HEK293T (cell line): Measurements from ENCODE around the gene TMEM145.

Experiments used
- CTCF ChIA-PET: fragments of 350-600 bp; formaldehyde crosslinking; extraction: SDS; loops from one replicate; lab custom pipeline; 2021; ENCODE audit warnings: antibody characterized with exemption, inconsistent platforms; lab: Yijun Ruan, JAX
- POLR2A ChIA-PET: fragments of 350-600 bp; formaldehyde crosslinking; extraction: SDS; loops from one replicate; lab custom pipeline; 2020; ENCODE audit warnings: antibody characterized with exemption, inconsistent platforms; lab: Yijun Ruan, JAX
- DNase-seq: peaks from one replicate; pipeline ENCODE4 v3.0.0; 2012; ENCODE audit warnings: mixed read lengths; ENCODE audit errors: extremely low spot score
- ARNT ChIP-seq: fragments of 450-650 bp; IDR thresholded peaks from 2 replicates; pipeline ENCODE4 v1.6.1; 2017; ENCODE audit warnings: mild to moderate bottlenecking
- BHLHE40 ChIP-seq: fragments of 450-650 bp; IDR thresholded peaks from 2 replicates; pipeline ENCODE4 v1.6.1; 2016; ENCODE audit warnings: mild to moderate bottlenecking, moderate library complexity, borderline replicate concordance
- CTBP1 ChIP-seq: fragments of 450-650 bp; IDR thresholded peaks from 2 replicates; pipeline ENCODE4 v1.6.1; 2016; ENCODE audit warnings: borderline replicate concordance
- ELF4 ChIP-seq: fragments of 450-650 bp; IDR thresholded peaks from 2 replicates; pipeline ENCODE4 v1.6.1; 2017; ENCODE audit warnings: antibody characterized with exemption
- FOXA1 ChIP-seq: fragments of 450-650 bp; IDR thresholded peaks from 2 replicates; pipeline ENCODE4 v1.6.1; 2016; ENCODE audit warnings: mild to moderate bottlenecking
- FOXK2 ChIP-seq: fragments of 450-650 bp; IDR thresholded peaks from 2 replicates; pipeline ENCODE4 v1.6.1; 2016; ENCODE audit warnings: mild to moderate bottlenecking
- FOXM1 ChIP-seq: fragments of 450-650 bp; IDR thresholded peaks from 2 replicates; pipeline ENCODE4 v1.6.1; 2017; ENCODE audit warnings: mild to moderate bottlenecking, borderline replicate concordance
- HDGF ChIP-seq: fragments of 450-650 bp; IDR thresholded peaks from 2 replicates; pipeline ENCODE4 v1.6.1; 2017; ENCODE audit warnings: antibody characterized with exemption, borderline replicate concordance
- L3MBTL2 ChIP-seq: fragments of 450-650 bp; conservative IDR thresholded peaks from 2 replicates; pipeline ENCODE4 v1.6.1; 2016; ENCODE audit warnings: mild to moderate bottlenecking
- LEF1 ChIP-seq: fragments of 450-650 bp; IDR thresholded peaks from 2 replicates; pipeline ENCODE4 v1.6.1; 2017; ENCODE audit warnings: mild to moderate bottlenecking, borderline replicate concordance
- NFRKB ChIP-seq: fragments of 450-650 bp; IDR thresholded peaks from 2 replicates; pipeline ENCODE4 v1.6.1; 2016; ENCODE audit warnings: mild to moderate bottlenecking, moderate library complexity
- SP1 ChIP-seq: fragments of 450-650 bp; IDR thresholded peaks from 2 replicates; pipeline ENCODE4 v1.6.1; 2017
- SUZ12 ChIP-seq: fragments of 450-650 bp; IDR thresholded peaks from 2 replicates; pipeline ENCODE4 v1.6.1; 2016; ENCODE audit warnings: mild to moderate bottlenecking
- TARDBP ChIP-seq: fragments of 450-650 bp; IDR thresholded peaks from 2 replicates; pipeline ENCODE4 v1.6.1; 2016
- ZNF384 ChIP-seq: fragments of 450-650 bp; IDR thresholded peaks from 2 replicates; pipeline ENCODE4 v1.6.1; 2016
- TF ChIP-seq, protein P1 (sequence below): fragments of 450-650 bp; IDR thresholded peaks from 2 replicates; pipeline ENCODE4 v1.6.1; 2016

Gene TMEM145

GRCh38 chr19:42290136-42290522 is 23.0 kb upstream of the TMEM145 start:
- no peak for TF ChIP-seq HDGF
- TF ChIP-seq SUZ12, result no peak
- TF ChIP-seq FOXK2, result no peak
- no peak for TF ChIP-seq L3MBTL2
- TF ChIP-seq ZNF384, result no peak
- no peak for TF ChIP-seq BHLHE40
- TF ChIP-seq SP1, result no peak
- TF ChIP-seq, protein P1, sequence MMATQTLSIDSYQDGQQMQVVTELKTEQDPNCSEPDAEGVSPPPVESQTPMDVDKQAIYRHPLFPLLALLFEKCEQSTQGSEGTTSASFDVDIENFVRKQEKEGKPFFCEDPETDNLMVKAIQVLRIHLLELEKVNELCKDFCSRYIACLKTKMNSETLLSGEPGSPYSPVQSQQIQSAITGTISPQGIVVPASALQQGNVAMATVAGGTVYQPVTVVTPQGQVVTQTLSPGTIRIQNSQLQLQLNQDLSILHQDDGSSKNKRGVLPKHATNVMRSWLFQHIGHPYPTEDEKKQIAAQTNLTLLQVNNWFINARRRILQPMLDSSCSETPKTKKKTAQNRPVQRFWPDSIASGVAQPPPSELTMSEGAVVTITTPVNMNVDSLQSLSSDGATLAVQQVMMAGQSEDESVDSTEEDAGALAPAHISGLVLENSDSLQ, result no peak
- no peak for TF ChIP-seq CTBP1
- TF ChIP-seq LEF1, result no peak
- no peak for TF ChIP-seq ARNT
- TF ChIP-seq TARDBP, result no peak
- no peak for TF ChIP-seq NFRKB
- no peak for TF ChIP-seq FOXM1
- ChIA-PET POLR2A (interaction anchor here (0.9 to 1.4 kb wide), 2 partner anchors 11 to 47 kb away, joined by 3 to 4 read pairs; no protein-coding TSS in a partner anchor), CTCF (no interaction called here)
- DNase-seq, result no peak

DNA sequence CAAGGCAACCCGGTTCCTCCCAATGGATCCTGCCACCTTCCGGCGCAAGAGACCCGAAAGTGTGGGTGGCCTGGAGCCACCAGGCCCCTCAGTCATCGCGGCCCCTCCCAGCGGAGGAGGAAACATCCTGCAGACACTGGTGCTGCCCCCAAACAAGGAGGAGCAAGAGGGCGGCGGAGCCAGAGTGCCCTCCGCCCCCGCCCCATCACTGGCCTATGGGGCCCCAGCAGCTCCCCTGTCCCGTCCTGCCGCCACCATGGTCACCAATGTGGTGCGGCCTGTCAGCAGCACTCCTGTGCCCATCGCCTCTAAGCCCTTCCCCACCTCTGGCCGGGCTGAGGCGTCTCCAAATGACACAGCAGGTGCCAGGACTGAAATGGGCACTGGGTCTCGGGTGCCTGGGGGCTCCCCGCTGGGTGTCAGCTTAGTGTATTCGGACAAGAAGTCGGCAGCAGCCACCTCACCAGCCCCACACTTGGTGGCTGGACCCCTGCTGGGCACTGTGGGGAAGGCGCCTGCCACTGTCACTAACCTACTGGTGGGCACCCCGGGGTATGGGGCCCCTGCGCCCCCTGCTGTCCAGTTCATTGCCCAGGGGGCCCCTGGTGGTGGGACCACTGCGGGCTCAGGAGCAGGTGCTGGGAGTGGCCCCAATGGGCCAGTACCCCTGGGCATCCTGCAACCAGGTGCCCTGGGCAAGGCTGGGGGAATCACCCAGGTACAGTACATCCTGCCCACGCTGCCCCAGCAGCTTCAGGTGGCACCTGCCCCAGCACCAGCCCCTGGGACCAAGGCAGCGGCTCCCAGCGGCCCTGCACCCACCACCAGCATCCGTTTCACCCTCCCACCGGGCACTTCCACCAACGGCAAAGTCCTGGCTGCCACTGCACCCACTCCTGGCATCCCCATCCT is 22.3 kb upstream of the TMEM145 start:
- ChIA-PET CTCF (no interaction called here), POLR2A (interaction anchor here (0.9 kb wide), 1 partner anchor 11 kb away, joined by 3 read pairs; no protein-coding TSS in a partner anchor)
- no peak for TF ChIP-seq ZNF384
- TF ChIP-seq FOXM1, result no peak
- TF ChIP-seq, protein P1, result no peak
- no peak for TF ChIP-seq BHLHE40
- no peak for TF ChIP-seq HDGF
- no peak for TF ChIP-seq NFRKB
- TF ChIP-seq TARDBP, result no peak
- TF ChIP-seq ELF4, result no peak
- TF ChIP-seq SUZ12, result no peak
- no peak for TF ChIP-seq FOXK2
- no peak for TF ChIP-seq L3MBTL2
- no peak for DNase-seq

DNA sequence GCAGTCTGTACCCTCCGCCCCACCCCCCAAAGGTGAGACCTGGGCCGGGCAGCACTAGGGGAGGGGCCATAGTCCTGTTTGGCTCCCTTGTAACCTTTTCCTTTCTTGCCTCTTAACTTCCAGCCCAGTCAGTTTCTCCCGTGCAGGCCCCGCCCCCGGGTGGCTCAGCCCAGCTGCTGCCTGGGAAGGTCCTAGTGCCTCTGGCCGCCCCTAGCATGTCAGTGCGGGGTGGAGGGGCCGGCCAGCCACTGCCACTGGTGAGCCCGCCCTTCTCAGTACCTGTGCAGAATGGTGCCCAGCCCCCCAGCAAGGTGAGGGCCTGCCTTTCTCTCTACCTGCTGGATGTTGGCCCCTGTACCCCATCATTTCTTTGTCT is 21.7 kb upstream of the TMEM145 start:
- ChIA-PET POLR2A (no interaction called here), CTCF (no interaction called here)
- no peak for DNase-seq
- TF ChIP-seq HDGF (no peak), FOXK2 (no peak), CTBP1 (no peak), SUZ12 (no peak)

- POLR2A ChIA-PET, result no interaction called here
- no peak for TF ChIP-seq NFRKB
- no peak for TF ChIP-seq FOXM1
- TF ChIP-seq TARDBP, result no peak
- no peak for TF ChIP-seq BHLHE40
- TF ChIP-seq SUZ12, result no peak
- no peak for TF ChIP-seq FOXA1
- TF ChIP-seq HDGF, result no peak
- TF ChIP-seq, protein P1, result no peak
- no peak for TF ChIP-seq LEF1
- no peak for TF ChIP-seq FOXK2
- no peak for TF ChIP-seq ARNT
- TF ChIP-seq SP1, result no peak
- TF ChIP-seq CTBP1, result no peak
- no peak for TF ChIP-seq ZNF384
- no peak for TF ChIP-seq L3MBTL2
- TF ChIP-seq ELF4, result no peak
- no peak for DNase-seq
- CTCF ChIA-PET, result no interaction called here
These were observed 20.8 kb upstream of the TMEM145 start for GRCh38 chr19:42292042-42292960.

- ChIA-PET POLR2A (interaction anchor here (1.0 kb wide), 1 partner anchor 49 kb away, joined by 3 read pairs; no protein-coding TSS in a partner anchor), CTCF (no interaction called here)
- no peak for TF ChIP-seq TARDBP
- TF ChIP-seq L3MBTL2, result no peak
- no peak for TF ChIP-seq CTBP1
- no peak for TF ChIP-seq BHLHE40
- TF ChIP-seq, protein P1, result no peak
- no peak for DNase-seq
These were observed 20.1 kb upstream of the TMEM145 start for GRCh38 chr19:42292963-42293362.
